ENCODE results near the gene CMPK2. TPM values are rescaled to one million over a fixed set of nuclear protein-coding genes. Genes with fewer than 3 reads are reported as not detected.

CMPK2 gene
- 1 to 10 TPM; 1.6 to 4.2 (median 3.6) TPM for total RNA-seq
- polyA plus RNA-seq = 1 to 10 TPM; 1.3 to 1.7 (median 1.6) TPM
- long read RNA-seq, donor 1, transcript CMPK2-201 (5 exons, 2,884 nt) = major isoform, 6 of 6 reads
- long read RNA-seq, donor 1, partial matches to known transcripts = 0 of 6 reads
- long read RNA-seq, donor 1, other reads (novel, unspliced or antisense) = 0 of 6 reads
- long read RNA-seq, donor 2, transcript CMPK2-201 (5 exons, 2,884 nt) = major isoform, 7 of 9 reads
- long read RNA-seq, donor 2, partial matches to known transcripts = 0 of 9 reads
- long read RNA-seq, donor 2, other reads (novel, unspliced or antisense) = 2 of 9 reads

DNA sequence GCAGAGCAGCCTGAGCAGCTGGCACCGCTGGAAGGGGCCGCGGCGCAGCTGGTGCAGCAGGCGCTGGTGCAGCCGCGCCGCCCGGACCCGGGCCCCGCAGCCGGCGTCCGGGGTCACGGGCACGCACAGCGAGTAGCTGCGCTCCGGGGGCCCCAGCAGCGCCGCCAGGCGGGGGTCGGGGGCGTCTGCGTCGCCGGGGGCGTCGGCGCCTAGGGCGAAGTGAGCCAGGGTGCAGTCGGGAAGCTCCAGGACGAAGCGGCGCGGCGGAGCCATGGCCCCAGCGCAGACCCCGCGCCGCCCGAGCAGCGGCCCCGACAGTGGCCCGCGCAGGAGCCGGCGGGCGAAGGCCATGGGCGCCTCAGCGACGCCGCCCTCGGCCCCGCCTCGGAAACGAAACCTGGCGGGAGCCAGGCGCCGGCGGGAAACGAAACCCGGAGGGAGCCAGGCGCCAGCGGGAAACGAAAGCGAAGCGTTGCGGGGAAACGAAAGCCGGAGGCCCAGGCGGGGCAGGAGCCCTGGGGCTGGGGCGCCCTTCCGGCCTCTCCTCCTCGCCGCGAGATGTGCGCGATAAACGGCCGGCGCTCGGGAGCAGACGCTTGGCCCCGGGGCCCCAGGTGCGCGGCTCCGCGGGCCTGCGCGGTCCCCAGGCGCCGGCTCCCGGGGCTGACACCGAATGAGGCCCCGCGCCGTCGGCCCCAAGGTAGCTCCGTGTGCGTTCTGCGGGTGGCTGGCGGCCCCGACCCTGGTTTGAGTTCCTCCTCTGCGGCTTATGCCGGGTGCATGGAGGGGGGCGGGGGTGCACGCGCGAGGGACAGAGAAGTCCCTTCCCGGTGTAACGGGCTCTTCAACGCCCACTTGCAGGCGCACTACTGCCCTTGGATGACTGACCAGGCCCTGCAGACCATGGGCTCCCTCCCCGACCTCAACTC lies at the start of gene CMPK2:
TSS of gene CMPK2 (minus strand) at position 562 of the 929 bp plus-strand sequence. CDS start at position 351, 211 bp downstream.
- Histone ChIP-seq H3K4me3 (peak within 1 kb of the TSS; percentile 88), H3K27me3 (ENCODE audit: insufficient read depth in 3 of 3, low read length in 2 of 3) (no peaks in the 10 kb centered on the region), H3K9me3 (no peaks in the 10 kb centered on the region), H3K4me1 (peaks cover 8% of the 10 kb centered on the region), H3K36me3 (ENCODE audit: insufficient read depth in 1 of 2, low read depth in 1 of 2) (peaks cover 0 to 2% of the 10 kb centered on the region in 2 donors), H3K27ac (peak within 1 kb of the TSS; percentile 68)
- ATAC-seq (peak; percentile 73 to 82 (median 78)), DNase-seq (peak; percentile 72 to 80)
- TF ChIP-seq CTCF (IDR thresholded peaks at IDR 0.05) = peak; percentile 19
- intact Hi-C loops (cut with DNase I) = no loop called here
- 0 to 1% (median 1%) methylated on average over 81 to 115 of the region's 115 CpGs for WGBS, 3 donors

GRCh38 chr2:6915399-6915798 lies 49.7 kb upstream of the CMPK2 start:
- ATAC-seq = no peak
- Histone ChIP-seq H3K27ac (no peak overlapping the region), H3K9me3 (no peaks in the 10 kb centered on the region), H3K36me3 (ENCODE audit: insufficient read depth in 1 of 2, low read depth in 1 of 2) (no peaks in the 10 kb centered on the region), H3K4me1 (peaks cover 20% of the 10 kb centered on the region), H3K27me3 (ENCODE audit: insufficient read depth in 3 of 3, low read length in 2 of 3) (no peaks in the 10 kb centered on the region), H3K4me3 (no peak overlapping the region)
- intact Hi-C loops (cut with DNase I) = loop anchor here (5.0 kb wide), 2 partner anchors 97 to 117 kb away; no protein-coding TSS in a partner anchor
- no peak for TF ChIP-seq CTCF (IDR thresholded peaks at IDR 0.05)
- 95 to 98% (median 95%) methylated on average over 2 of the region's 2 CpGs for WGBS, 3 donors
- DNase-seq = no peak

DNA sequence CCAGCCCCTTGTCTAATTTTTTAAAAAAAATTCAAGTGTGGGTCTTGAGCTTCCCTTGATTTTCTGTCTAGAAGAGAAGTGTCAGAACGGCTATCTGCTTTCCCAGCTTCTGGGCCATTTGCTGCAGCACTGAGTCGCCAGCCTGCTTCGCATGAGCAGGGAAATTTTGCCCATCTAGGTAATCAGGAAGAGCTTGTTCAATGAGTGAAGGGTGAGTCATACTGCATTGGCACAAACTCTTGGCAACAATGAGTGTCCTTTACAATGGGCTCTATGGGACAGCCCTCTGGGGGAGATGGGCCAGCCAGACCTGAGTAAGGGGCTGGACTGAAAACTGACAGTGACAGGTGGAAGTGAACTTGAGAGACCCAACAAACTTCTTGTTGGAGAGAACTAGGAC lies 49.1 kb upstream of the CMPK2 start:
- intact Hi-C loops (cut with DNase I) = loop anchor here (5.0 kb wide), 3 partner anchors 97 to 117 kb away; no protein-coding TSS in a partner anchor
- no peaks in the 10 kb centered on the region for H3K27me3 ChIP-seq (ENCODE audit: insufficient read depth in 3 of 3, low read length in 2 of 3)
- no peak overlapping the region for H3K27ac ChIP-seq
- H3K4me1 ChIP-seq = peaks cover 20% of the 10 kb centered on the region
- no peak for ATAC-seq
- no peak overlapping the region for H3K4me3 ChIP-seq
- H3K9me3 ChIP-seq = no peaks in the 10 kb centered on the region
- no peak for DNase-seq
- no peaks in the 10 kb centered on the region for H3K36me3 ChIP-seq (ENCODE audit: insufficient read depth in 1 of 2, low read depth in 1 of 2)
- TF ChIP-seq CTCF (IDR thresholded peaks at IDR 0.05) = no peak
- WGBS, 3 donors = 67 to 83% (median 69%) methylated on average over 3 of the region's 3 CpGs

GRCh38 chr2:6913415-6914157 lies 47.9 kb upstream of the CMPK2 start:
- Histone ChIP-seq H3K9me3 (no peaks in the 10 kb centered on the region), H3K4me1 (peaks cover 15% of the 10 kb centered on the region), H3K4me3 (no peak overlapping the region), H3K27me3 (ENCODE audit: insufficient read depth in 3 of 3, low read length in 2 of 3) (no peaks in the 10 kb centered on the region), H3K36me3 (ENCODE audit: insufficient read depth in 1 of 2, low read depth in 1 of 2) (no peaks in the 10 kb centered on the region), H3K27ac (no peak overlapping the region)
- ATAC-seq = no peak
- TF ChIP-seq CTCF (IDR thresholded peaks at IDR 0.05) = no peak
- no peak for DNase-seq
- intact Hi-C loops (cut with DNase I) = loop anchor here in 1 of 2 donors (5.0 kb wide), 1 partner anchor 114 kb away; no protein-coding TSS in a partner anchor
- WGBS, 3 donors = 86 to 89% (median 89%) methylated on average over 9 of the region's 9 CpGs
